HG02759 (cell line): Measurements from ENCODE around the gene KRTAP10-8.
"Not testable (repeated sequence)": the region's sequence is repeated elsewhere in the genome, so short reads cannot be mapped to it uniquely, and the experiment has no call there.

Experiments used
- ATAC-seq: cut with Tn5 transposase; IDR thresholded peaks from one replicate; pipeline ENCODE4 v1.9.1; 2021; ENCODE audit warnings: mild to moderate bottlenecking, moderate library complexity; ENCODE audit not compliant: unreplicated experiment

KRTAP10-8 gene

DNA sequence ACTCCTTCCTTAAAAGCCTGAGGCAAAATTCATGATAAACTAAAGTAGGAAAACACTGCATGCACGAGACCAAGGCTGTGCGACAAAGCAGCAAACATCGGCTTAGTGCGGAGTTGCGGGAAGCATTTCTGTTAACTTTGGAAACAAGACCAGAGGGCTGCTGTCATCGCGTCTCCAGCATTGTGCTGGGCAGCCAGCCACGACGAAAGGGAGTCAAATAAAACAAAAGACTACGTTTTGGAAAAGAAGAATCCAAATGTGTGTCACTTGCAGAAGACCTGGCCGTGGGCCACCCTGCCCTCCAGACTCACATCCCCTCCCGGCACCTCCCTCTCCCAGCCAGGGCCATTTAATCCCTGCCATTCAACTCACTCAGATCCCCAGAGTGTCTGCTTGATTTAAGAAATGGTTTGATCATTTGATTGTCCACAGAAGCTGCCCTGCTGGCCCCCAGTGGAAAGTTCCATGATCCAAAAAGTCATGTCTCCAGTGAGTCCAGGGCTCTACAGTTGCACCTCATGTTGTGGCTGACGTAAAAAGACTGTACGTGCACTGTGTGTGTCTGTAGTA lies 31.9 kb downstream of the KRTAP10-8 start:
- no peak for ATAC-seq

GRCh38 chr21:44644878-44645277 lies 33.0 kb downstream of the KRTAP10-8 start:
- no peak for ATAC-seq

DNA sequence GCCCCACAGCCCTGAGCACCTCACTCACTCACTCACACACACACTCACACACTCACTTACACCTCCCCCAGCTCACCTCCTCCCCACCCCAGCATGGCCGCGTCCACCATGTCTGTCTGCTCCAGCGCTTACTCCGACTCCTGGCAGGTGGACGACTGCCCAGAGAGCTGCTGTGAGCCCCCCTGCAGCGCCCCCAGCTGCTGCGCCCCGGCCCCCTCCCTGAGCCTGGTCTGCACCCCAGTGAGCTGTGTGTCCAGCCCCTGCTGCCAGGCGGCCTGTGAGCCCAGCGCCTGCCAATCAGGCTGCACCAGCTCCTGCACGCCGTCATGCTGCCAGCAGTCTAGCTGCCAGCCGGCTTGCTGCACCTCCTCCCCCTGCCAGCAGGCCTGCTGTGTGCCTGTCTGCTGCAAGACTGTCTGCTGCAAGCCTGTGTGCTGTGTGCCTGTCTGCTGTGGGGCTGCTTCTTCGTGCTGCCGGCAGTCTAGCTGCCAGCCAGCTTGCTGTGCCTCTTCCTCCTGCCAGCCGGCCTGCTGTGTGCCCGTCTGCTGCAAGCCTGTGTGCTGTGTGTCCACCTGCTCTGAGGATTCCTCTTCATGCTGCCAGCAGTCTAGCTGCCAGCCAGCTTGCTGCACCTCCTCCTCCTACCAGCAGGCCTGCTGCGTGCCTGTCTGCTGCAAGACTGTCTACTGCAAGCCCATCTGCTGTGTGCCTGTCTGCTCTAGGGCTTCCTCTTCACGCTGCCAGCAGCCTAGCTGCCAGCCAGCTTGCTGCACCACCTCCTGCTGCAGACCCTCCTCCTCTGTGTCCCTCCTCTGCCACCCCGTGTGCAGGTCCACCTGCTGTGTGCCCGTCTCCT lies 34.7 kb downstream of the KRTAP10-8 start, which contains the start of gene KRTAP10-11:
Gene KRTAP10-11 (plus strand): TSS at position 49 of the 856 bp plus-strand sequence. CDS start 45 bp downstream, at position 94.
- ATAC-seq, result not testable (repeated sequence)

DNA sequence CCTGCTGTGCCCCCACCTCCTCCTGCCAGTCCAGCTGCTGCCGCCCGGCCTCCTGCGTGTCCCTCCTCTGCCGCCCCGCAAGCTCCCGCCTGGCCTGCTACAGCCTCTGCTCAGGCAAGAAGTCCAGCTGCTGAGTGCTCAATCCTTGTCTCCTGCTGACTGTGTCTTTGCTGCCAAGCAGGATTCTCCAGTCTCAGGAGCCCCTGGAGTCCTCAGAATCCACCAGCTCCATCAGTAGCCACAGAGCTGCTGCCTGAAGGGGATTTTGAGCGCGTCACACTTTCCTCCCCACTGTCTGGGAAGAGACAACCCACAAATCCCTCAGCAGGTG lies 35.3 kb downstream of the KRTAP10-8 start:
- ATAC-seq, result no peak

DNA sequence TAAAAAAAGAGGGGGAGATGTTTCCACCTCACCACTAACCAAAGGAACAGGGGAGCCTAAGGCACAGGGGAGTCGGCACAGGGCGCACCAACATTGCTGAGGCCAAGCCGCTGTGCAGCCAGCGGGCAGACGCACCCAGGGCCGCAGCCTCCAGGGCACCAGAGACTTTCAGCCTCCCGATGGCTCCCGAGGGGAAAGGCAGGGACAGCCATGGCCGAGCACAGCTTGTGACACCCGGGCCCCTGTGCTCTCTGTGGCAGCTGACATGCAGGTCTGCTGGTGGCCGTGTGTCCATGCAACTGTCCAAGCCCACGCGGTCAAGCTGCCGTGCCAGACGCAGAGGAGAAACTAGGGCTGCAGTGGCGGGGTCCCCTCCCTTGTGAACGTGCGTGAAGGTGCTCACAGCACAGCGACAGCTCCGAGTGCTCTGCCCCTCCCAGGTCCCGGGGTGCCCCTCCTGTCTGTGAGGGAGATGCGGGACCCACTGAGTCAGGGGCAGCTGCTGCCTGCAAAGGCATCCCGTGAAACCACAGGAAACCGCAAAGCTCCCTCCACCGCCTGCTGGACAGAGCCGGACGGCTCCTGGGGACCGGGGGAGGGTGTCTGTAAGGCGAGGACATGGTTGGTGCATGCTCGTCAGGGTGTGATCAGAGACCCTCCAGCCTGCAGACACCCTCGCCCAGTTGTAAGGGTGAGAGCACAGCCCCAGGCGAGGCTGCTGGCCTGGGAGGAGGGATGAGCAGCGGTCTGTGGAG lies 36.9 kb downstream of the KRTAP10-8 start:
- ATAC-seq, result no peak

DNA sequence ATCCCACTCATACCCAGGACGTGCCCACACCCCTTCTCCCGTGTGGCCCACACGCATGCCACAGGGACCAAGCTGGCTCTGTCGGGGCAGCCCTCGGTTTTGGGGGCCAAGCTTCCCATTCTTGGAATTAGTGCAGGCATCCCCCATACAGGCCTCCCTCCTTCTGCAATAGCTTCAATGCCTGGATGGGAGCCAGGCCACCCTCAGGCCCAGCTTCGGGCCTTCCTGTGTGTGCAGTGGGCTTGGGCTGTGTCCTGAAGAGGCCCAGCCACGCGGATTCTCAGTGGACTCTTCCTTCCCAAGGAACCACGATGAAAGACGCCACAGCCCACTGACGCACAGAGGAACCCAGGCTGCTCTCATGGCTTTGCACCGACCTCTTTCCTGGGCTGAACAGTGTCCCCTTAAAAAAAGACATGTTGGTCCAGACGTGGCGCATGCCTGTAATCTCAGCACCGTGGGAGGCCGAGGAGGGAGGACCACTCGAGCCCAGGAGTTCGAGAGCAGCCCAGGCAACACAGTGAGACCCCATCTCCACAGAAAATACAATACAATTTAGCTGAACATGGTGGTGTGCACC lies 37.7 kb downstream of the KRTAP10-8 start:
- no peak for ATAC-seq

DNA sequence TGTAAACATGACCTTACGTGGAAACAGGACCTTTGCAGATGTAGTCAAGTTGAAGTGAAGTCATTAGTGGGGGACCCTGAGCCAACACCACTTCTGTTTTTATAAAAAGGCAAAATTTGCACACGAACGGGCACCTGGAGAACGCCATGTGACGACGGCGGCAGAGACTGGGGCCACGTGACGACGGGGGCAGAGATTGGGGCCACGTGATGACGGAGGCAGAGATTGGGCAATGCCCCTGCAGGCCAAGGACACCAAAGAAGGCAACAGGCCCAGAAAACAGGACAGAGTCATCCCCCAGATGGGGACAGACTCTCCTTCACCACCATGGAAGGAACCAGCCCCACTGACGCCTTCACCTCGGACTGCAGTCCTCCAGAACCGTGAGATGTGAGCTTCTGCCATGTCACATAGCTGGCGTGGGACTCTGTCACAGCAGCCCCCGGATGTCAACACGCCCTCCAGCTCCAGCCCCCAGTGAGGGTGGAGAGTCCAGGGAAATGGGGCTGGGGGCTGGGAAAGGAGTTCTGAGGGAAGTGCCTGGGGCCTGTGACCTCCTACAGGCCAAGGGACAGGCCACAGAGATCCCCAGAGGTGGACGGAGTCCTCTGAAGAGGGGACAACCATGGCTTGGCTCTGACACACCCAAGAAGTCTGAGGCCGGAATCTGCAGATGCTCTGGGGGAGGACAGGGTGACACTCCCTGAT lies 38.5 kb downstream of the KRTAP10-8 start:
- no peak for ATAC-seq

DNA sequence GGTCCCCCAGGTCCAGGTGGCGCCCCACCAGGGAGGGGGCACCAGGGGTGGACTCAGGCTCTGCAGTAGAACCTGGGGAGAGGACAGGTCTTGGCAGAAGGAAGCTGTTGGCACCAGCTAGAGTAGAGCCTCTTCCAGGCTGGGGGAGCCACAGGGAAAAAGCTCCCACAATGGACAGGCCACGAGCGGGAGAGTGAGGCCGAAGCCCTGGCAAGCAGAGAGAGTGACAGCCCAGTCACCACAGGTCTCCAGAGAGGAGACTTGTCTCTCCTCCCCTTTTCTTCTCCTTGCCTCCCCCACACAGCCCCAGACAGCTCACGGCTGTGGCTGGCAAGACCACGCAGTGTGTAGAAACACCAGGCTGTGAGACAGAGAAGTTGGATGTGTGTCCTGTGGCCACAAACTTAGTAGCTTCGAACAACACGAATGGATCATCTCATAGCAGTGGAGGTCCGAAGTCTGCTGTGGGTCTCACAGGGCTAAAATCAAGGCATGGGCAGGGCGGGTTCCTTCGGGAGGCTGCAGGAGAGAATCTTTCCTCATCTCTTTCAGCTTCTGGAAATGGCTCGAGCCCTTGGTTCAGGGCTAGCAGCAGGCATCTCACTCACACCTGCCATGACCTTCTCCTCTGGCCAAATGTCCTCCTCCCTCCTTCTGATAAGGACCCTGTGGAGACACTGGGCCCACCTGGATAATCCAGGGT lies 39.2 kb downstream of the KRTAP10-8 start:
- ATAC-seq, result no peak

- ATAC-seq, result no peak
These were observed 41.2 kb downstream of the KRTAP10-8 start for GRCh38 chr21:44653123-44653522.

- no peak for ATAC-seq
These were observed 42.0 kb downstream of the KRTAP10-8 start for GRCh38 chr21:44653656-44654575.

GRCh38 chr21:44654576-44655175 lies 42.8 kb downstream of the KRTAP10-8 start, which contains the start of gene KRTAP12-4:
Gene KRTAP12-4 (minus strand): TSS chr21:44654659. CDS start chr21:44654614, 45 bp downstream.
- no peak for ATAC-seq

GRCh38 chr21:44656868-44657267 lies 45.0 kb downstream of the KRTAP10-8 start:
- no peak for ATAC-seq

DNA sequence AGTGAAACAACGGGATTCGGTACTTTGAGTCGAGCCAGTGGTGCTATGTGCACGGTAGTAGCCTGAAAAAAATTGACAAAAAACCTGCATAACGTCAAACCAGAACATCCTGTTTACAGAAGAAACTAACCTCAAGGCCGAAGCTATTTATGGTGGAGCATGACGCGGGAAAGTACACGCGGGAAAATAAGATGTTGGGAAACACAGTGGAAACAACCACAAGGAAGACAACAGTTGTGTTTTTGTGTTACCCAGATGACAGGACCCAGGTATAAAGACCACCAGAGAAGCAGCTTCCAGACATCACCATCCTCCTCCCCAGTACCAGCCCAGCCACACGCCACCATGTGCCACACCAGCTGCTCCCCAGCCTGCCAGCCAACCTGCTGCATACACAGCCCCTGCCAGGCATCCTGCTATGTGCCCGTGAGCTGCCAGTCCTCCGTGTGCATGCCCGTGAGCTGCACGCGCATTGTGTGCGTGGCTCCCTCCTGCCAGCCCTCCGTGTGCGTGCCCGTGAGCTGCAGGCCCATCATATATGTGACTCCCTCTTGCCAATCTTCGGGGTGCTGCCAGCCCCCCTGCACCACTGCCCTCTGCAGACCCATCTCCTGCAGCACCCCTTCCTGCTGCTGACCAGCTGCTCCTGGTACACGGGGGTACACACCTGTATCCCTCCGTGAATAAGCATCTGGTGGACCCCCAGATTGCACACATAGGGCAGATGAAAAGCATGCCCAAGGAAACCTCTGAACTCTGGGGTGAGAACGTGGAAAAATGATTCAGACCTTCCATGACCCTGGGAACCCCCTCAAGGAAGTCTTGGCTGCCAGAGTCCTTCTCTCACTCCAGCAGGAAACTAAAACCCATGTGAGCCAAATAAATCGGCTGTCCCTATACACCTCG lies 46.0 kb downstream of the KRTAP10-8 start, which contains the start of gene KRTAP12-3:
Gene KRTAP12-3 (plus strand): TSS at position 298 of the 906 bp plus-strand sequence. CDS start 48 bp downstream, at position 346.
- no peak for ATAC-seq

DNA sequence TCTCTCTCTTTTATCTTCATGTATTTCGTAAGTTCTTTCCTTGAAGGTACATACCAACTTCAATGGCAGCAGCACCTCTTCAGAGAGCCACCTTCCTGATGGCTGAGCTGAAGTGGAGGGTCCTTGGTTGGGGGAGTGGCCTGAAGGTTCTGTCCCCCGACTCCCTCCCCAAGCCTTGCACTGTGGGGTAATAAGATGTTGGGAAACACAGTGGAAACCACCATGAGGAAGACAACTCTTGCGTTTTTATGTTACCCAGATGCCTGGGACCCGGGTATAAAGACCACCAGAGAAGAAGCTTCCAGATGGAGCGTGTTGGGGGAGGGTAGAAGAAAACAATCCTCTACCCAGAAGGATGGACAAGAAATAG lies 46.6 kb downstream of the KRTAP10-8 start:
- ATAC-seq, result no peak

DNA sequence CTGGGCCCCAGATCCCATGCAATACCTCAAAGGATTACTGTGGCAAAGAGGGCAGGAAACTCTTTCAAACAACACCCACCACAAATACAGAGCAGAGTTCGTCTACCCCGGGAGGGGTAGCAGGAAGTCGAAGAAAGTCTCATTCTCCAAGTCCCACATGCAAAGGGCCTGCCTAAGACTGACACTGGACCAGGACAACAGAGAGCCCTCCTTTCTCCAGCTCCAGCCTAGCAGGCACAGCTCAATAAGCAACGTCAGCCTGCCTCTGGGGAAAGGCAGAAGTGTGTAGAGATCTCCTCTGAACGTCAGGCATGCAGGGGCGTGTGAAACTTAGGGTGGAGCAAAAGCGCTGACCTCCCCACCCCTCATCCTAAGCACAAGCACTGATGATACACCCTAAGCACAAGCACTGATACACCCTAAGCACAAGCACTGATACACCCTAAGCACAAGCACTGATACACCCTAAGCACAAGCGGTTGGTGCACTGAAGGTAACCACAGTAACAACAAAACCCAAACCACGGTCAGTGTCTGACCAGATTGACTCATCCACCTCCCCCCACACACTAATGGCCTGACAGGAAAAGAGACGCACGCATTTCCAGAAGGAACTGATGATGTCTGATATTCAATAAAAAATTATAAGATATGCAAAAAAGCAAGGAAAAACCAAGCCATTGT lies 47.2 kb downstream of the KRTAP10-8 start:
- no peak for ATAC-seq

- ATAC-seq, result not testable (repeated sequence)
These were observed 49.7 kb downstream of the KRTAP10-8 start for GRCh38 chr21:44661567-44661966.
